Testis (tissue), 2 donors: ENCODE data around the gene THSD4.

ENCODE experiments used
- POLR2A ChIP-seq: fragments of 450-650 bp; IDR thresholded peaks from one replicate; pipeline ENCODE4 v1.6.1; 2017; ENCODE audit warnings: antibody characterized with exemption, mild to moderate bottlenecking, moderate library complexity
- TF ChIP-seq, protein P1 (sequence below), 3 experiments: fragments of 450-650 bp in 2 of 3; fragments of 200-600 bp in 1 of 3; sonication (generic) in 1 of 3; IDR thresholded peaks; one replicate each; pipeline ENCODE4 v1.5.1; 2016 to 2019; ENCODE audit warnings: antibody characterized with exemption in 3 of 3, mild to moderate bottlenecking in 2 of 3, moderate library complexity in 1 of 3

- TF ChIP-seq, protein P1, sequence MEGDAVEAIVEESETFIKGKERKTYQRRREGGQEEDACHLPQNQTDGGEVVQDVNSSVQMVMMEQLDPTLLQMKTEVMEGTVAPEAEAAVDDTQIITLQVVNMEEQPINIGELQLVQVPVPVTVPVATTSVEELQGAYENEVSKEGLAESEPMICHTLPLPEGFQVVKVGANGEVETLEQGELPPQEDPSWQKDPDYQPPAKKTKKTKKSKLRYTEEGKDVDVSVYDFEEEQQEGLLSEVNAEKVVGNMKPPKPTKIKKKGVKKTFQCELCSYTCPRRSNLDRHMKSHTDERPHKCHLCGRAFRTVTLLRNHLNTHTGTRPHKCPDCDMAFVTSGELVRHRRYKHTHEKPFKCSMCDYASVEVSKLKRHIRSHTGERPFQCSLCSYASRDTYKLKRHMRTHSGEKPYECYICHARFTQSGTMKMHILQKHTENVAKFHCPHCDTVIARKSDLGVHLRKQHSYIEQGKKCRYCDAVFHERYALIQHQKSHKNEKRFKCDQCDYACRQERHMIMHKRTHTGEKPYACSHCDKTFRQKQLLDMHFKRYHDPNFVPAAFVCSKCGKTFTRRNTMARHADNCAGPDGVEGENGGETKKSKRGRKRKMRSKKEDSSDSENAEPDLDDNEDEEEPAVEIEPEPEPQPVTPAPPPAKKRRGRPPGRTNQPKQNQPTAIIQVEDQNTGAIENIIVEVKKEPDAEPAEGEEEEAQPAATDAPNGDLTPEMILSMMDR (IDR thresholded peaks at IDR 0.05) = no peak
- TF ChIP-seq POLR2A = no peak
Measured at GRCh38 chr15:71822890-71823630, 707.8 kb downstream of the THSD4 start.
